Measurements from ENCODE around the gene GRIN1.
A peak's percentile ranks its signal among the peaks of the same experiment; 100 is the strongest.

The GRIN1 gene

GRCh38 chr9:137099231-137099630 is 39.7 kb upstream of the GRIN1 start:
- DNase-seq (ENCODE audit: low spot score): no peak
- TF ChIP-seq CTCF (IDR thresholded peaks at IDR 0.05; ENCODE audit: extremely low read depth, insufficient read depth, missing control alignments): no peak
- in situ Hi-C loops (cut with MboI; ENCODE audit: low pct_unique_long_range_greater_than_20kb, low sequenced_read_pairs, unreplicated experiment): no loop called here

- DNase-seq (ENCODE audit: low spot score): no peak
- in situ Hi-C loops (cut with MboI; ENCODE audit: low pct_unique_long_range_greater_than_20kb, low sequenced_read_pairs, unreplicated experiment): no loop called here
- no peak for TF ChIP-seq CTCF (IDR thresholded peaks at IDR 0.05; ENCODE audit: extremely low read depth, insufficient read depth, missing control alignments)
Observed at GRCh38 chr9:137103206-137103999, 35.6 kb upstream of the GRIN1 start.

- no peak for TF ChIP-seq CTCF (IDR thresholded peaks at IDR 0.05; ENCODE audit: extremely low read depth, insufficient read depth, missing control alignments)
- in situ Hi-C loops (cut with MboI; ENCODE audit: low pct_unique_long_range_greater_than_20kb, low sequenced_read_pairs, unreplicated experiment): no loop called here
- DNase-seq (ENCODE audit: low spot score): no peak
Observed at GRCh38 chr9:137105814-137106661, 32.9 kb upstream of the GRIN1 start.

GRCh38 chr9:137106662-137107250 is 32.2 kb upstream of the GRIN1 start:
- DNase-seq (ENCODE audit: low spot score): no peak
- in situ Hi-C loops (cut with MboI; ENCODE audit: low pct_unique_long_range_greater_than_20kb, low sequenced_read_pairs, unreplicated experiment): no loop called here
- TF ChIP-seq CTCF (IDR thresholded peaks at IDR 0.05; ENCODE audit: extremely low read depth, insufficient read depth, missing control alignments): no peak

- no peak for DNase-seq (ENCODE audit: low spot score)
- TF ChIP-seq CTCF (IDR thresholded peaks at IDR 0.05; ENCODE audit: extremely low read depth, insufficient read depth, missing control alignments): no peak
- in situ Hi-C loops (cut with MboI; ENCODE audit: low pct_unique_long_range_greater_than_20kb, low sequenced_read_pairs, unreplicated experiment): no loop called here
Observed at GRCh38 chr9:137107312-137107921, 31.5 kb upstream of the GRIN1 start.

- in situ Hi-C loops (cut with MboI; ENCODE audit: low pct_unique_long_range_greater_than_20kb, low sequenced_read_pairs, unreplicated experiment): no loop called here
Observed at GRCh38 chr9:137107982-137108381, 31.0 kb upstream of the GRIN1 start.

More at GRCh38 chr9:137107982-137108381, 31.0 kb upstream of the GRIN1 start:
- TF ChIP-seq CTCF (IDR thresholded peaks at IDR 0.05; ENCODE audit: extremely low read depth, insufficient read depth, missing control alignments): no peak
- peak; percentile 10 for DNase-seq (ENCODE audit: low spot score)

All from GM13977 (cell line).